Thyroid gland (tissue), 4 donors: ENCODE measurements around the gene AKT1S1.

ENCODE experiments used
- CTCF ChIP-seq, 6 experiments: fragments of 200-600 bp in 3 of 6; fragments of 450-650 bp in 3 of 6; sonication (generic) in 3 of 6; IDR thresholded peaks; one replicate each; pipeline ENCODE4 v1.5.1; 2016 to 2019; ENCODE audit warnings: antibody characterized with exemption in 6 of 6, mild to moderate bottlenecking in 2 of 6, inconsistent platforms in 1 of 6, moderate library complexity in 1 of 6
- POLR2A ChIP-seq, 2 donors: fragments of 450-650 bp; IDR thresholded peaks; one replicate each; pipeline ENCODE4 v1.6.1; 2017; ENCODE audit warnings: antibody characterized with exemption in 2 of 2, mild to moderate bottlenecking in 2 of 2, moderate library complexity in 1 of 2

GRCh38 chr19:49892716-49893115 is 15.6 kb upstream of the AKT1S1 start:
- TF ChIP-seq POLR2A (IDR thresholded peaks at IDR 0.05) (no peak), CTCF (IDR thresholded peaks at IDR 0.05) (no peak)
